ENCODE data around the gene P2RY2. TPM values are rescaled to one million over a fixed set of nuclear protein-coding genes. Genes with fewer than 3 reads are reported as not detected.

The P2RY2 gene
- total RNA-seq, 1 donor from 2014 or later, result 0.96 TPM

DNA sequence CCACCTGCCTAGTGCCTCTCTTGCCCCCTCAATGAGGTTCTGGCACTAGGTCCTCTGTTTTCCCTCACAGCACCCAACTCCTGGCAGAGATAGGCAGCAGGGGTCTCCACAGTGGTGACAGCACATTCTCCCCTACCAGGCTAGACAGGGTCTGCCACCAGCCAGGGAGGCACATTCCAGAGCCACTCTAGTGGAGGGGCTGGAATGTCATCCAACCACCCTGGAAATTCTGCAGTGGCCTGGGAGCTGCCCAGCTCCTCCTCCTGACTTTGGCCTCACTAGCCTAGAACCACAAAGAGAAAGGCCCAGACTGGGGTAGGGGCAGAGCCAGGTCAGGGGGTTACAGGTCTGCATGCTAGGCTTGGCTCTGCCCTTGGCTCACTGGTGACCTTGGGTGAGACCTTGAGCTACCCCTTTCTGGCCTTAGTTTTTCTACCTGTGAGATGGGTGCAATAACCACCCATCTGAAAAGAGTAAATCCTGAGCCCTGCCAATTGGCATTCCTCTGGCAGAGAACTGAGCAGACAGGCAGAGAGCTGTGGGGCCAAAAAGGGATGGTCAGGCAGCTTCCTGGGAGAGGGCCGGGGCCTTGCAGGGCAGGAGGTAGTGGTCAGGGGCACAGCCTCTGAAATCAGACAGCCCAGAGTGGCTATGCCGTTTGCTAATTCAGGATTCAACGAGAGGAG, 7.1 kb downstream of the P2RY2 start:
- TF ChIP-seq CTCF (IDR thresholded peaks at IDR 0.05; ENCODE audit: unreplicated experiment), result no peak
- Mint-ChIP-seq H3K4me1 (ENCODE audit: low read depth) (peaks cover 15% of the 10 kb centered on the region), H3K27ac (no peak overlapping the region), H3K9me3 (ENCODE audit: low read depth) (no peaks in the 10 kb centered on the region), H3K36me3 (ENCODE audit: insufficient read depth) (no peaks in the 10 kb centered on the region), H3K4me3 (ENCODE audit: low read depth) (no peak overlapping the region), H3K27me3 (peaks cover 42% of the 10 kb centered on the region)
- DNase-seq (ENCODE audit: low spot score, unreplicated experiment), result no peak

DNA sequence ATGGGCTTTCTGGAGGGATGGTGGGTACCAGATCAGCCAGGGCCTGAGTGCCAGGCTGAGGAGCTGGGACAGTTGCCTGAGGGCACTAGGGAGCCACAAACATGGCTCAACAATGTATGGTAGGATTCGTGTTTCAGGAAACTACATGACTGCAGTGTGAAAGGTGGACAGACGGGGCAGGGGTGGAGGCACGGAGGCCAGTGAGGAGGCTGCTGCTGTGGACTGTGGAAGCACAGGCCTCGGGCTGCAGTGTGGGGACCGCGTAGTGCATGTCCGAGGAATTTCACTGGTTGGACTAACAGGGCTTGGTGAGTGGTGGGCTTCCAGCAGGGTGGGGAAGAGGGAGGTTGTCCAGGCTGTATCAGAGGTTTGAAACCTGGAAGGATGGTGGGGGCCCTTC, 7.8 kb downstream of the P2RY2 start:
- no peak for DNase-seq (ENCODE audit: low spot score, unreplicated experiment)
- H3K4me3 Mint-ChIP-seq (ENCODE audit: low read depth), result no peak overlapping the region
- no peak overlapping the region for H3K27ac Mint-ChIP-seq
- TF ChIP-seq CTCF (IDR thresholded peaks at IDR 0.05; ENCODE audit: unreplicated experiment), result no peak
- peaks cover 15% of the 10 kb centered on the region for H3K4me1 Mint-ChIP-seq (ENCODE audit: low read depth)
- no peaks in the 10 kb centered on the region for H3K36me3 Mint-ChIP-seq (ENCODE audit: insufficient read depth)
- H3K27me3 Mint-ChIP-seq, result peaks cover 39% of the 10 kb centered on the region
- H3K9me3 Mint-ChIP-seq (ENCODE audit: low read depth), result no peaks in the 10 kb centered on the region

DNA sequence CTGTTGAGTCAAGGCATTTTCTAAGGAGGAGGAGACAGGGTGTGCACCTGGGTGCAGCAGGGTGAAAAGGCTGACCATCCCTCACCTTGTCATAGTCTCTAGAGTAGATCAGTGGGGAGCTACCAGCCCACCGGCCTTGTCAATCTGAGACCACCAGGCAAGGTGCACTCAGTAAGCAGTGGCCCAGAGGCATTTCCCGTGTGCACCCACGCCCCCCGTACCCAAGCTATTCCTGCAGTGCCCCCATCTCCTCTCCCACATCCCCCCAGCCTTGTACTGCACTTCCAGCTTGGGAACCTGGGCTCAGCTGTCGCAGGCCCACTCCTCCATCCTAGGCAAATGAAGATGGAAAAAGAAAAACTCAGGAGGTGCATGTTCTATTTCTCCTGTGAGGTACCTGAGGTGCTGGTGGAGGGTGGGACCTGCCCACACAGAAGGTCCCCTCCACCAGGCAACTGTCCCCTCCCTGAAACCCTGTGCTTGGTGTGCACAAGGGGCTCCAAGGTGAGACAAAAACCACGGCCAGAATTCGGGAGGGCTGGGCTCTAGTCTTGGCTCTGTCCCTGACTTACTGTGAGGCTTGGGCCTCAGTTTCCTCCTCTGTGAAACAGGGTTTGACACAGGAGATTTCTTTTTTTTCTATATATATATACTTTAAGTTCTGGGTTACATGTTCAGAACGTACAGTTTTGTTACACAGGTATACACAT, 8.4 kb downstream of the P2RY2 start:
- no peaks in the 10 kb centered on the region for H3K36me3 Mint-ChIP-seq (ENCODE audit: insufficient read depth)
- no peak for DNase-seq (ENCODE audit: low spot score, unreplicated experiment)
- H3K27me3 Mint-ChIP-seq, result peaks cover 37% of the 10 kb centered on the region
- H3K9me3 Mint-ChIP-seq (ENCODE audit: low read depth), result no peaks in the 10 kb centered on the region
- H3K4me1 Mint-ChIP-seq (ENCODE audit: low read depth), result peaks cover 15% of the 10 kb centered on the region
- H3K4me3 Mint-ChIP-seq (ENCODE audit: low read depth), result no peak overlapping the region
- TF ChIP-seq CTCF (IDR thresholded peaks at IDR 0.05; ENCODE audit: unreplicated experiment), result no peak
- no peak overlapping the region for H3K27ac Mint-ChIP-seq

- H3K27ac Mint-ChIP-seq, result peak overlapping the region; percentile 2
- peak; percentile 58 for TF ChIP-seq CTCF (IDR thresholded peaks at IDR 0.05; ENCODE audit: unreplicated experiment)
- no peak overlapping the region for H3K4me3 Mint-ChIP-seq (ENCODE audit: low read depth)
- peaks cover 33% of the 10 kb centered on the region for H3K27me3 Mint-ChIP-seq
- no peaks in the 10 kb centered on the region for H3K9me3 Mint-ChIP-seq (ENCODE audit: low read depth)
- H3K36me3 Mint-ChIP-seq (ENCODE audit: insufficient read depth), result no peaks in the 10 kb centered on the region
- DNase-seq (ENCODE audit: low spot score, unreplicated experiment), result peak; percentile 79
- H3K4me1 Mint-ChIP-seq (ENCODE audit: low read depth), result peaks cover 15% of the 10 kb centered on the region
Measured at GRCh38 chr11:73227571-73228211, 9.6 kb downstream of the P2RY2 start.

- TF ChIP-seq CTCF (IDR thresholded peaks at IDR 0.05; ENCODE audit: unreplicated experiment), result no peak
- Mint-ChIP-seq H3K9me3 (ENCODE audit: low read depth) (no peaks in the 10 kb centered on the region), H3K27ac (peak overlapping the region; percentile 62), H3K4me1 (ENCODE audit: low read depth) (peaks cover 15% of the 10 kb centered on the region), H3K36me3 (ENCODE audit: insufficient read depth) (no peaks in the 10 kb centered on the region), H3K4me3 (ENCODE audit: low read depth) (no peak overlapping the region), H3K27me3 (peaks cover 31% of the 10 kb centered on the region)
- no peak for DNase-seq (ENCODE audit: low spot score, unreplicated experiment)
Measured at GRCh38 chr11:73228268-73229134, 10.4 kb downstream of the P2RY2 start.

Measured in progenitor cell of endocrine pancreas (in vitro differentiated cells).